ENCODE results near the gene DOCK4. TPM values are rescaled to one million over a fixed set of nuclear protein-coding genes. Genes with fewer than 3 reads are reported as not detected.

DOCK4 gene
- total and polyA plus RNA-seq, 10 of the 15 experiments (the other 5 are each of a cell fraction or from before 2014, with no cell fraction given): 0.03 to 0.73 (median 0.38) TPM

DNA sequence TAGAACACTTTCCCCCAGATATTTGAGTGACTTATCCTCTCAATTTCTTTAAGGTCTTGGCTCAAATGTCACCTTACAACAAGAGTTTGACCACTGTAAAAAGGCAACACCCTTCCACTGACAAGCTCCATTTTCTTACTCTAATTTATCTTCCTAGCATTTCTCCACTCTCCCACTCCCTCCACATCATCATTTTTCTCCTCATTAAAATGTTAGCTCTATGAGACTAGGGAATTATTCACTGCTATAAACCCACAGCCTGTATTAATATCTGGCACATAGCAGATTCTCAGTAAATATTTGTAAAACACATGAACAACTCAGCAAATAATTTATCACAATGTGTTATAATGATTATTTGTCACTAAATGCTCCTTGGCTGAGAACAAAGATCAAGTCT is 161.0 kb downstream of the DOCK4 start:
- no peaks in the 10 kb centered on the region for H3K36me3 ChIP-seq (ENCODE audit: control insufficient read depth in 2 of 2, insufficient read depth in 2 of 2, low read length in 1 of 2)
- SMC1A ChIA-PET (ENCODE audit: uncharacterized antibody, unreplicated experiment): no interaction called here
- H3K4me2 ChIP-seq (ENCODE audit: control insufficient read depth, insufficient read depth): no peak overlapping the region
- ATAC-seq: no peak
- H3K27ac ChIP-seq (ENCODE audit: control insufficient read depth, insufficient read depth): no peak overlapping the region
- POLR2A ChIA-PET: no interaction called here
- BruUV-seq (replicated peaks): no TSS peak
- DNase-seq (ENCODE audit: low read depth, low spot score): no peak
- in situ Hi-C loops (cut with MboI): no loop called here
- H3K9ac ChIP-seq (ENCODE audit: control insufficient read depth, insufficient read depth, low read length): no peak overlapping the region
- no peak for FAIRE-seq
- no peaks in the 10 kb centered on the region for H4K20me1 ChIP-seq (ENCODE audit: control insufficient read depth, insufficient read depth)
- no peaks in the 10 kb centered on the region for H3K79me2 ChIP-seq (ENCODE audit: control insufficient read depth, insufficient read depth, low read length)
- H2AFZ ChIP-seq (ENCODE audit: control insufficient read depth, low read depth, low read length): no peak overlapping the region
- intact Hi-C loops (cut with micrococcal nuclease; ENCODE audit: unreplicated experiment): no loop called here
- RAD21 ChIA-PET (ENCODE audit: unreplicated experiment): no interaction called here
- CTCF ChIA-PET: no interaction called here
- H3K4me1 ChIP-seq (ENCODE audit: control insufficient read depth, insufficient read depth, low read length): no peaks in the 10 kb centered on the region
- TF ChIP-seq PML (IDR thresholded peaks at IDR 0.05; ENCODE audit: low read length): no peak
- no peak for TF ChIP-seq ZBED1 (IDR thresholded peaks at IDR 0.05; ENCODE audit: borderline replicate concordance)
- no peak for TF ChIP-seq STAT1 (conservative IDR thresholded peaks at IDR 0.05)
- TF ChIP-seq CHD4 (IDR thresholded peaks at IDR 0.05): no peak
- H3K27me3 ChIP-seq (replicated peaks in 1 of 2; ENCODE audit: control insufficient read depth in 2 of 2, insufficient read depth in 2 of 2, low read length in 1 of 2): no peaks in the 10 kb centered on the region
- H3K9me3 ChIP-seq (replicated peaks; ENCODE audit: control insufficient read depth, insufficient read depth, low read length): no peaks in the 10 kb centered on the region; the same call in 2 of the 3 replicates
- no peak overlapping the region for H3K4me3 ChIP-seq

- H3K36me3 ChIP-seq (ENCODE audit: control insufficient read depth in 2 of 2, insufficient read depth in 2 of 2, low read length in 1 of 2): no peaks in the 10 kb centered on the region
- no peaks in the 10 kb centered on the region for H3K79me2 ChIP-seq (ENCODE audit: control insufficient read depth, insufficient read depth, low read length)
- no peaks in the 10 kb centered on the region; the same call in 2 of the 3 replicates for H3K9me3 ChIP-seq (replicated peaks; ENCODE audit: control insufficient read depth, insufficient read depth, low read length)
- ChIA-PET CTCF (no interaction called here), SMC1A (ENCODE audit: uncharacterized antibody, unreplicated experiment) (no interaction called here), POLR2A (no interaction called here), RAD21 (ENCODE audit: unreplicated experiment) (no interaction called here)
- BruUV-seq (replicated peaks): no TSS peak
- no peak for ATAC-seq
- DNase-seq (ENCODE audit: low read depth, low spot score): no peak
- in situ Hi-C loops (cut with MboI): no loop called here
- H3K4me2 ChIP-seq (ENCODE audit: control insufficient read depth, insufficient read depth): no peak overlapping the region
- H3K27me3 ChIP-seq (replicated peaks in 1 of 2; ENCODE audit: control insufficient read depth in 2 of 2, insufficient read depth in 2 of 2, low read length in 1 of 2): no peaks in the 10 kb centered on the region
- no peak overlapping the region for H3K27ac ChIP-seq (ENCODE audit: control insufficient read depth, insufficient read depth)
- WGBS (ENCODE audit: insufficient coverage, insufficient replicate concordance, low lambda C conversion rate, missing lambda C conversion rate): 79% methylated on average over 8 of the region's 8 CpGs
- TF ChIP-seq NFXL1 (IDR thresholded peaks at IDR 0.05; ENCODE audit: borderline replicate concordance) (no peak), SMARCA5 (IDR thresholded peaks at IDR 0.05) (no peak), RUNX3 (IDR thresholded peaks at IDR 0.05; ENCODE audit: low read length) (no peak), NRF1 (conservative IDR thresholded peaks at IDR 0.05; ENCODE audit: low read depth, low read length) (no peak), KDM1A (IDR thresholded peaks at IDR 0.05; ENCODE audit: borderline replicate concordance) (no peak)
- no peak overlapping the region for H3K9ac ChIP-seq (ENCODE audit: control insufficient read depth, insufficient read depth, low read length)
- no peak overlapping the region for H3K4me3 ChIP-seq
- intact Hi-C loops (cut with micrococcal nuclease; ENCODE audit: unreplicated experiment): no loop called here
- FAIRE-seq: no peak
- no peaks in the 10 kb centered on the region for H4K20me1 ChIP-seq (ENCODE audit: control insufficient read depth, insufficient read depth)
- no peaks in the 10 kb centered on the region for H3K4me1 ChIP-seq (ENCODE audit: control insufficient read depth, insufficient read depth, low read length)
- H2AFZ ChIP-seq (ENCODE audit: control insufficient read depth, low read depth, low read length): no peak overlapping the region
Measured at GRCh38 chr7:112042631-112043030, 163.6 kb downstream of the DOCK4 start.
